CD4-positive, alpha-beta T cell (primary cell): ENCODE results near the gene TIMM23. TPM values are rescaled to one million over a fixed set of nuclear protein-coding genes. Genes with fewer than 3 reads are reported as not detected.
A peak's percentile ranks its signal among the peaks of the same experiment; 100 is the strongest.

ENCODE experiments used
- ATAC-seq: fragments of 200-7000 bp; cut with Tn5 transposase; one replicate; pipeline ENCODE4 v1.10.0; 2022; ENCODE audit warnings: mild to moderate bottlenecking; ENCODE audit not compliant: poor library complexity
- CTCF ChIA-PET: fragments of 350-600 bp; sonication (Branson Sonifier 250); formaldehyde crosslinking; loops from one replicate; lab custom pipeline; 2021; ENCODE audit warnings: antibody characterized with exemption, inconsistent platforms; lab: Charles Lee
- POLR2A ChIA-PET: fragments of 350-600 bp; sonication (Branson Sonifier 250); formaldehyde crosslinking; loops from one replicate; lab custom pipeline; 2021; ENCODE audit warnings: antibody characterized with exemption, inconsistent platforms; lab: Charles Lee
- DNase-seq, 14 experiments: peaks; one replicate each; pipeline ENCODE4 v3.0.0-alpha.2; 2013 to 2020; ENCODE audit warnings: mixed read lengths in 2 of 14
- H3K27ac ChIP-seq, 2 donors: one replicate each; pipeline versions ENCODE4 v1.5.1 to v1.7.0; 2013; ENCODE audit warnings: low read length in 2 of 2, low read depth in 1 of 2, mild to moderate bottlenecking in 1 of 2
- H3K27me3 ChIP-seq, 2 experiments: 1 replicate in 1 of 2; 2 replicates in 1 of 2; pipeline versions ENCODE4 v1.6.1 to v1.7.0; 2013; ENCODE audit warnings: low read length in 2 of 2, control low read depth in 1 of 2, mild to moderate bottlenecking in 1 of 2, moderate library complexity in 1 of 2; ENCODE audit not compliant: insufficient read depth in 2 of 2, control insufficient read depth in 1 of 2
- H3K36me3 ChIP-seq: one replicate; pipeline ENCODE4 v1.6.1; 2013; ENCODE audit warnings: low read length, control low read depth; ENCODE audit not compliant: insufficient read depth
- H3K4me1 ChIP-seq: one replicate; pipeline ENCODE4 v1.6.1; 2013; ENCODE audit warnings: low read length, control low read depth; ENCODE audit not compliant: insufficient read depth
- H3K4me3 ChIP-seq: one replicate; pipeline ENCODE4 v1.5.1; 2013; ENCODE audit warnings: mild to moderate bottlenecking, low read length, moderate library complexity
- H3K9me3 ChIP-seq, 2 experiments: 1 replicate in 1 of 2; 2 replicates in 1 of 2; pipeline versions ENCODE4 v1.6.1 to v1.7.0; 2013; ENCODE audit warnings: low read length in 2 of 2, mild to moderate bottlenecking in 2 of 2, control low read depth in 1 of 2, moderate library complexity in 1 of 2; ENCODE audit not compliant: control insufficient read depth in 1 of 2, insufficient read depth in 1 of 2
- H3K27ac Mint-ChIP-seq: one replicate; pipeline ENCODE4 v1.8.0; 2020; ENCODE audit warnings: mixed read lengths
- H3K27me3 Mint-ChIP-seq: one replicate; pipeline ENCODE4 v1.8.0; 2021; ENCODE audit warnings: mixed read lengths
- H3K36me3 Mint-ChIP-seq: one replicate; pipeline ENCODE4 v1.8.0; 2021; ENCODE audit warnings: low read depth, mixed read lengths
- H3K4me1 Mint-ChIP-seq: one replicate; pipeline ENCODE4 v1.8.0; 2021; ENCODE audit warnings: low read depth, mixed read lengths
- H3K4me3 Mint-ChIP-seq: one replicate; pipeline ENCODE4 v1.8.0; 2020; ENCODE audit warnings: mild to moderate bottlenecking, mixed read lengths
- H3K9me3 Mint-ChIP-seq: one replicate; pipeline ENCODE4 v1.8.0; 2020; ENCODE audit warnings: mixed read lengths
- intact Hi-C, 2 experiments: fragments of 100-400 bp; cut with DNase I in 1 of 2; cut with micrococcal nuclease in 1 of 2; formaldehyde crosslinking; loops; one replicate each; pipeline versions ENCODE4 v1.15.1 to v1.9.0; 2023 to 2025; cut with DNase I, micrococcal nuclease
- total RNA-seq, 174 experiments: library from RNA in 2 of 174; stranded (reverse) in 2 of 174; gene quantifications; one replicate each; pipeline ENCODE4 v1.2.3 and lab custom pipeline; 2021 to 2026
- TF ChIP-seq, protein P1 (sequence below): fragments of 200-600 bp; IDR thresholded peaks from one replicate; pipeline ENCODE4 v1.8.0; 2022; ENCODE audit warnings: antibody characterized with exemption, mild to moderate bottlenecking

The TIMM23 gene
- total RNA-seq, 2 experiments from 2014 or later: 32.2 to 32.9 TPM

DNA sequence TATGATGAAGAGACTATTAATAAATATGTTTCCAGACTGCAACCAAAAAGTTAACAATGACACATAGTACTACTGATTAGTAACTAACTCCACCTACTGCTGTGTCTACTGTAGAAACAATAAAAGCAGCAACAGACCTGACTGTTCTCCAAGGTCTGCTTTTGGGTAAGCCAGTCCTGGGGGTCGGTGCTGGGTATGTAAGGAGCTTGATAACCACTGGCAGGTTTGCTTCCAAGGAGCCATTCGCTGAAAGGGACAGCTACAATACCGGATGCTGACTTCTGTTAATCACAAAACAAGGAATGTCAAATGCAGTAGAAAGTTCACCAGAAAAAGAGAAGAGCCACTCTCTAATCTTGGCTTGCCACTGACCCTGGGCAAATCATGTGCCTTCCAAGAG lies 40.5 kb downstream of the TIMM23 start:
- Mint-ChIP-seq H3K9me3 (no peaks in the 10 kb centered on the region), H3K4me1 (peaks cover 16% of the 10 kb centered on the region), H3K27ac (no peak overlapping the region), H3K27me3 (no peaks in the 10 kb centered on the region), H3K36me3 (peaks cover 87% of the 10 kb centered on the region), H3K4me3 (no peak overlapping the region)
- TF ChIP-seq, protein P1, sequence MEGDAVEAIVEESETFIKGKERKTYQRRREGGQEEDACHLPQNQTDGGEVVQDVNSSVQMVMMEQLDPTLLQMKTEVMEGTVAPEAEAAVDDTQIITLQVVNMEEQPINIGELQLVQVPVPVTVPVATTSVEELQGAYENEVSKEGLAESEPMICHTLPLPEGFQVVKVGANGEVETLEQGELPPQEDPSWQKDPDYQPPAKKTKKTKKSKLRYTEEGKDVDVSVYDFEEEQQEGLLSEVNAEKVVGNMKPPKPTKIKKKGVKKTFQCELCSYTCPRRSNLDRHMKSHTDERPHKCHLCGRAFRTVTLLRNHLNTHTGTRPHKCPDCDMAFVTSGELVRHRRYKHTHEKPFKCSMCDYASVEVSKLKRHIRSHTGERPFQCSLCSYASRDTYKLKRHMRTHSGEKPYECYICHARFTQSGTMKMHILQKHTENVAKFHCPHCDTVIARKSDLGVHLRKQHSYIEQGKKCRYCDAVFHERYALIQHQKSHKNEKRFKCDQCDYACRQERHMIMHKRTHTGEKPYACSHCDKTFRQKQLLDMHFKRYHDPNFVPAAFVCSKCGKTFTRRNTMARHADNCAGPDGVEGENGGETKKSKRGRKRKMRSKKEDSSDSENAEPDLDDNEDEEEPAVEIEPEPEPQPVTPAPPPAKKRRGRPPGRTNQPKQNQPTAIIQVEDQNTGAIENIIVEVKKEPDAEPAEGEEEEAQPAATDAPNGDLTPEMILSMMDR: no peak
- Histone ChIP-seq H3K9me3 (no peaks in the 10 kb centered on the region), H3K27me3 (no peaks in the 10 kb centered on the region), H3K4me1 (peaks cover 5% of the 10 kb centered on the region), H3K27ac (no peak overlapping the region), H3K4me3 (no peak overlapping the region), H3K36me3 (peaks cover 87% of the 10 kb centered on the region)
- ATAC-seq (no peak), DNase-seq (no peak)
- ChIA-PET CTCF (no interaction called here), POLR2A (no interaction called here)
- intact Hi-C loops: no loop called here

DNA sequence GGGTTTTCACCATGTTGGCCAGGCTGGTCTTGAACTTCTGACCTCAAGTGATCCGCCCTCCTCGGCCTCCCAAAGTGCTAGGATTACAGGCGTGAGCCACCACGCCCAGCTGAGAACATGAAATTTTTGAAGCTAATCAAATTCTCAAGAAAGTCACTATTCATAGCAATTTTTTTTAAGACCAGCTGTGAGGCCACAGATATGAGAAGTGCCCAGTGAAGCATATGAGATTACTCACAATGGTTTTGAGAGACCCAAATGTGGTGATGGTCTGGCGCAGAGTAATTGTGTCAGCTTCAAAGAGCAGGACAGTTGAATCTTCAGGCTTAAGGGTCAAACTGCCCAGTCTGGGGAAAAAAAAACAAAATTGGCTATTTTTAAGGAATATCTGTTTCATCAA lies 41.9 kb downstream of the TIMM23 start:
- peaks cover 12% of the 10 kb centered on the region for H3K4me1 ChIP-seq
- no peak overlapping the region for H3K27ac ChIP-seq
- no peak overlapping the region for H3K4me3 ChIP-seq
- H3K36me3 ChIP-seq: peaks cover 75% of the 10 kb centered on the region
- no peaks in the 10 kb centered on the region for H3K9me3 Mint-ChIP-seq
- H3K36me3 Mint-ChIP-seq: peaks cover 73% of the 10 kb centered on the region
- H3K27me3 ChIP-seq: no peaks in the 10 kb centered on the region
- TF ChIP-seq, protein P1: no peak
- H3K4me3 Mint-ChIP-seq: no peak overlapping the region
- peaks cover 31% of the 10 kb centered on the region for H3K4me1 Mint-ChIP-seq
- no peaks in the 10 kb centered on the region for H3K27me3 Mint-ChIP-seq
- intact Hi-C loops: no loop called here
- peak overlapping the region; percentile 65 for H3K27ac Mint-ChIP-seq
- CTCF ChIA-PET: interaction anchor here (0.8 kb wide), 1 partner anchor 41 kb away, joined by 3 read pairs; no protein-coding TSS in a partner anchor
- POLR2A ChIA-PET: no interaction called here
- H3K9me3 ChIP-seq: no peaks in the 10 kb centered on the region
- DNase-seq (no peak), ATAC-seq (no peak)

DNA sequence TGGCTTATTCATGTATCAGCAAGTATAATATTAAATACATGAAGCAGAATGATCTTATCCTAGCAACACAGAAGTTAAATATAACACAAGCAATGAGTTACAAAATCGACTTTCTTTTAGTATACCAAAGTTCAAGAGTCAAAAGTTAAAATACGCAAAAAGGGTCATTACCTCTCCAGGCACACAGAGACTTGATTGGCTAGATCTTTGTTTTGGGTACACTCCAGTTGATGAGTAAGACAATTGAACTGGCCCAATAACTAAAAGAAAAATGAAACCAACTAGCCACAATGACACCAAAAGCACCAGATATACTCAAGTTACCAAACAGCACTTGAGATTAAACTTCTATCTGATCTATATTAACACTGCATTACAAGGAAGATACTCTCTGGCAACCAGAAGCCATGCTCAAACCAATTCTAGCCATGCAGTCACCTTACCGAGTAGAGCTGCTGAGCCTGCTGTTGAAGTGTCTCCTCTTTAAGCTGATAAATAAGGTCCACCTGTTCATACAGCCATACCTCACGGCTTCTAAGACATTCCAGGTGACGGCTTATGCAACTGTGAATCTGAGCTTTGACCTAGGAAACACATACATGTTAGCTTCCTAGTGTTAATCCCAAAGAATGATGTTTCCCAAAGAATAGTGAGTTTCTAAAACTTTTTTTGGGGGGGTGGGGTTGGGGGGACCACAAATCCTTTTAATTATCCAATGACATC lies 42.6 kb downstream of the TIMM23 start:
- Mint-ChIP-seq H3K27ac (peak overlapping the region; percentile 65), H3K4me1 (peaks cover 37% of the 10 kb centered on the region), H3K36me3 (peaks cover 67% of the 10 kb centered on the region), H3K9me3 (no peaks in the 10 kb centered on the region), H3K4me3 (no peak overlapping the region), H3K27me3 (no peaks in the 10 kb centered on the region)
- POLR2A ChIA-PET: no interaction called here
- Histone ChIP-seq H3K36me3 (peaks cover 70% of the 10 kb centered on the region), H3K27me3 (no peaks in the 10 kb centered on the region), H3K27ac (no peak overlapping the region), H3K9me3 (no peaks in the 10 kb centered on the region), H3K4me3 (no peak overlapping the region), H3K4me1 (peaks cover 16% of the 10 kb centered on the region)
- ATAC-seq (no peak), DNase-seq (no peak)
- intact Hi-C loops: no loop called here
- TF ChIP-seq, protein P1: no peak
- CTCF ChIA-PET: interaction anchor here (0.8 kb wide), 1 partner anchor 41 kb away, joined by 3 read pairs; no protein-coding TSS in a partner anchor
